ENCODE data around the gene TBC1D32. TPM values are rescaled to one million over a fixed set of nuclear protein-coding genes. Genes with fewer than 3 reads are reported as not detected.

Gene TBC1D32
- total RNA-seq, 1 experiment from 2014 or later = 3.4 TPM

DNA sequence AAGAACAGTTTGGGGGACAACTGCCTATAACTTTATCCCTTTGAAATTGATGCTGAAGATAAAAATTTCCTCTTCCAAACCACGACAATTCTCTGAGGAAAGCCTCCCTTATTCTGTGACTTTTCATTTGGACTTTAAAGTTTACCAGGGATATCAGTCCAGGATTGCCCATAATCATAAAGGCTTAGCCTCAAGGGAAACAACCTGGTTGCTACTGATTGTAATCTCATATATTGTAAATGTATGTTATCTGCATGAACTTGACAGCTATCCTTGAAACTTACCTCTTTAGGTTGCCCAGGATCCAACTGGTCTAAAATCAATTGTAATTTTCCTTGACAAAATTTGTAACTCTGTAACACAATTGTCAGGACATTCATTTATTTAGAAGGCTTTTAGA is 23.8 kb downstream of the TBC1D32 start:
- ChIA-PET POLR2A (no interaction called here), CTCF (no interaction called here)
- no peak overlapping the region for H3K27ac Mint-ChIP-seq (ENCODE audit: unreplicated experiment)
- TF ChIP-seq, protein P1, sequence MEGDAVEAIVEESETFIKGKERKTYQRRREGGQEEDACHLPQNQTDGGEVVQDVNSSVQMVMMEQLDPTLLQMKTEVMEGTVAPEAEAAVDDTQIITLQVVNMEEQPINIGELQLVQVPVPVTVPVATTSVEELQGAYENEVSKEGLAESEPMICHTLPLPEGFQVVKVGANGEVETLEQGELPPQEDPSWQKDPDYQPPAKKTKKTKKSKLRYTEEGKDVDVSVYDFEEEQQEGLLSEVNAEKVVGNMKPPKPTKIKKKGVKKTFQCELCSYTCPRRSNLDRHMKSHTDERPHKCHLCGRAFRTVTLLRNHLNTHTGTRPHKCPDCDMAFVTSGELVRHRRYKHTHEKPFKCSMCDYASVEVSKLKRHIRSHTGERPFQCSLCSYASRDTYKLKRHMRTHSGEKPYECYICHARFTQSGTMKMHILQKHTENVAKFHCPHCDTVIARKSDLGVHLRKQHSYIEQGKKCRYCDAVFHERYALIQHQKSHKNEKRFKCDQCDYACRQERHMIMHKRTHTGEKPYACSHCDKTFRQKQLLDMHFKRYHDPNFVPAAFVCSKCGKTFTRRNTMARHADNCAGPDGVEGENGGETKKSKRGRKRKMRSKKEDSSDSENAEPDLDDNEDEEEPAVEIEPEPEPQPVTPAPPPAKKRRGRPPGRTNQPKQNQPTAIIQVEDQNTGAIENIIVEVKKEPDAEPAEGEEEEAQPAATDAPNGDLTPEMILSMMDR (IDR thresholded peaks at IDR 0.05; ENCODE audit: insufficient read depth in 1 of 2, low read depth in 1 of 2, low read length in 1 of 2, severe bottlenecking in 1 of 2, unreplicated experiment in 1 of 2) = no peak
- H3K27me3 Mint-ChIP-seq (ENCODE audit: insufficient read depth, unreplicated experiment) = no peaks in the 10 kb centered on the region
- intact Hi-C loops (cut with micrococcal nuclease; ENCODE audit: unreplicated experiment) = no loop called here
- H3K9me3 Mint-ChIP-seq (ENCODE audit: unreplicated experiment) = no peaks in the 10 kb centered on the region
- H3K4me3 ChIP-seq (ENCODE audit: low read depth, low read length) = no peak overlapping the region
- H3K27me3 ChIP-seq (replicated peaks; ENCODE audit: control insufficient read depth, insufficient read depth, low read length) = no peaks in the 10 kb centered on the region
- no peaks in the 10 kb centered on the region for H3K4me1 Mint-ChIP-seq (ENCODE audit: low read depth, unreplicated experiment)
- no peaks in the 10 kb centered on the region for H3K36me3 Mint-ChIP-seq (ENCODE audit: insufficient read depth, unreplicated experiment)
- no TSS peak for BruUV-seq (replicated peaks)
- no peaks in the 10 kb centered on the region for H3K4me1 ChIP-seq
- H3K36me3 ChIP-seq (ENCODE audit: control insufficient read depth, insufficient read depth, low read length) = no peaks in the 10 kb centered on the region
- no peaks in the 10 kb centered on the region for H3K9me3 ChIP-seq
- no peak overlapping the region for H3K4me3 Mint-ChIP-seq (ENCODE audit: unreplicated experiment)
- DNase-seq = no peak

DNA sequence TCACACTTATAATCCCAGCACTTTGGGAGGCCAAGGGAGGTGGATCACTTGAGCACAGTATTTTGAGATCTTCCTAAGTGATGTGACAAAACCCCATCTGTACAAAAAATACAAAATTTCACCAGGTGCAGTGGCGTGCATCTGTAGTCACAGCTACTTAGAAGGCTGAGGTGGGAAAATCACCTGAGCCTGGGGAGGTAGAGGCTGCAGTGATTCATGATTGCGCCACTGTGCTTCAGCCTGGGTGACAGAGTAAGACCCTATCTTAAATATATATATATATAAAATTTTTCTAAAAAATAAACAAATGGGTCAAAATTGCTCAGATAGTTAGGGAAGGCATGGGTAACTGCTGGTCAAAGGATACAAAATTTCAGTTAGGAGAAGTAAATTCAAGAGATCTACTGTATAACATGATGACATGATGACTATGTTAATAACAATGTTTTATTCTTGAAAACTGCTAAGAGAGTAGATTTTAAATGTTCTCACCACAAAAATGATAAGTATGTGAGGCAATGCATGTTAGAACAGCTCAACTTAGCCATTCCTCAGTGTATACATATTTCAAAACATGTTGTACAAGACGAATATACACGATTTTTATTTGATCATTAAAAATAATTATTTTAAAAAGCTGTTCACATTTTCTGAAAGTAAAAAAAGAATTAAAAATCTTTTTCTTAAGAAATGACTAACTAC is 24.4 kb downstream of the TBC1D32 start:
- H3K9me3 ChIP-seq = no peaks in the 10 kb centered on the region
- BruUV-seq (replicated peaks) = no TSS peak
- Mint-ChIP-seq H3K27ac (ENCODE audit: unreplicated experiment) (no peak overlapping the region), H3K4me3 (ENCODE audit: unreplicated experiment) (no peak overlapping the region), H3K27me3 (ENCODE audit: insufficient read depth, unreplicated experiment) (no peaks in the 10 kb centered on the region), H3K9me3 (ENCODE audit: unreplicated experiment) (no peaks in the 10 kb centered on the region), H3K36me3 (ENCODE audit: insufficient read depth, unreplicated experiment) (no peaks in the 10 kb centered on the region), H3K4me1 (ENCODE audit: low read depth, unreplicated experiment) (no peaks in the 10 kb centered on the region)
- no peak for DNase-seq
- H3K4me3 ChIP-seq (ENCODE audit: low read depth, low read length) = no peak overlapping the region
- TF ChIP-seq, protein P1 (IDR thresholded peaks at IDR 0.05; ENCODE audit: insufficient read depth in 1 of 2, low read depth in 1 of 2, low read length in 1 of 2, severe bottlenecking in 1 of 2, unreplicated experiment in 1 of 2) = no peak
- no peaks in the 10 kb centered on the region for H3K27me3 ChIP-seq (replicated peaks; ENCODE audit: control insufficient read depth, insufficient read depth, low read length)
- intact Hi-C loops (cut with micrococcal nuclease; ENCODE audit: unreplicated experiment) = loop anchor here (10.0 kb wide), 1 partner anchor 725 kb away; no protein-coding TSS in a partner anchor
- no peaks in the 10 kb centered on the region for H3K4me1 ChIP-seq
- CTCF ChIA-PET = no interaction called here
- H3K36me3 ChIP-seq (ENCODE audit: control insufficient read depth, insufficient read depth, low read length) = no peaks in the 10 kb centered on the region
- POLR2A ChIA-PET = no interaction called here

DNA sequence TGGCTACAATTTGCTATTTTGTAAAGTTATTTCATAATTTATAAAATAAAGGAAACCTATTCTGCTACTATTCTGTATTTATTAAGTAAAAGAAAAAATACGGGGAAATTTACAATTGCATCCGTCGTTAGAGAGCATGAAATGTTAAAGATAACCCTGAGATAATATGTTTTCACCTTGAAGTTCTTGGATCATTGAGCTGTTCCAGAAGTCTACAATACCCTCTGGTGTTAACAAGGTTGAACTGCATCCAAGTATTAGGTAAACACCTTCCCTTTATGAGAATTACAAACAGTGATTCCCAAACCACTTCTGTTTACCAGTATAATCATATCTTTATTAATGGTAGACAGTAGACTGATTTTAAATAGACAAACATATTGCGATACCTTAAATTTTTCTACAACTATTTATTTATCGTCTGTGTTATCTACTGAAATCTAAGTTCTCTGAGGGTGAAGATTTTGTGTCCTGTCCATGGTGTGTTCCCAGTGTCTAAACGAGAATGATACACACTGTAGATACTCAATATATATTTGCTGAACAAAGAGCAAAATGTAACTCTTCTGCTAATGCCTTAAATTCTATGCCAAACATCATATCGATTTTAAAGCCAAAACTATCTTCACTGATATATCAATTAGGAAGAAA is 28.2 kb downstream of the TBC1D32 start:
- CTCF ChIA-PET = interaction anchor here (0.5 to 1.4 kb wide), 4 partner anchors 19 to 719 kb away, joined by 3 to 11 read pairs (median 5); no protein-coding TSS in a partner anchor
- Mint-ChIP-seq H3K27ac (ENCODE audit: unreplicated experiment) (no peak overlapping the region), H3K36me3 (ENCODE audit: insufficient read depth, unreplicated experiment) (no peaks in the 10 kb centered on the region), H3K4me1 (ENCODE audit: low read depth, unreplicated experiment) (no peaks in the 10 kb centered on the region), H3K27me3 (ENCODE audit: insufficient read depth, unreplicated experiment) (no peaks in the 10 kb centered on the region), H3K9me3 (ENCODE audit: unreplicated experiment) (no peaks in the 10 kb centered on the region), H3K4me3 (ENCODE audit: unreplicated experiment) (no peak overlapping the region)
- no peaks in the 10 kb centered on the region for H3K27me3 ChIP-seq (replicated peaks; ENCODE audit: control insufficient read depth, insufficient read depth, low read length)
- H3K4me3 ChIP-seq (ENCODE audit: low read depth, low read length) = no peak overlapping the region
- TF ChIP-seq, protein P1 (IDR thresholded peaks at IDR 0.05; ENCODE audit: insufficient read depth in 1 of 2, low read depth in 1 of 2, low read length in 1 of 2, severe bottlenecking in 1 of 2, unreplicated experiment in 1 of 2) = peak; percentile 57 to 80
- H3K36me3 ChIP-seq (ENCODE audit: control insufficient read depth, insufficient read depth, low read length) = no peaks in the 10 kb centered on the region
- POLR2A ChIA-PET = no interaction called here
- H3K4me1 ChIP-seq = no peaks in the 10 kb centered on the region
- BruUV-seq (replicated peaks) = no TSS peak
- peak in 1 of 2 experiments; percentile 31 for DNase-seq
- intact Hi-C loops (cut with micrococcal nuclease; ENCODE audit: unreplicated experiment) = loop anchor here (1.0 to 10.0 kb wide), 2 partner anchors 251 to 721 kb away; no protein-coding TSS in a partner anchor
- no peaks in the 10 kb centered on the region for H3K9me3 ChIP-seq

All from Caco-2 (cell line).